GM23338 (cell line): ENCODE measurements around the gene OR5K2. TPM values are rescaled to one million over a fixed set of nuclear protein-coding genes. Genes with fewer than 3 reads are reported as not detected.

Source experiments
- ATAC-seq: fragments of 200-7000 bp; cut with Tn5 transposase; 3 replicates; pipeline ENCODE4 v1.9.1; 2020
- DNase-seq: peaks from one replicate; pipeline ENCODE4 v3.0.0-alpha.2; 2015; ENCODE audit warnings: low spot score
- H2AFZ ChIP-seq: fragments of 200-600 bp; sonication (generic); 2 replicates; pipeline ENCODE4 v1.8.0; 2016; ENCODE audit warnings: antibody characterized with exemption, mild to moderate bottlenecking, moderate library complexity
- H3F3A ChIP-seq: fragments of 200-600 bp; sonication (generic); replicated peaks from 2 replicates; pipeline ENCODE4 v1.8.0; 2017; ENCODE audit warnings: antibody characterized with exemption, mixed run types, low read depth
- H3K27ac ChIP-seq: fragments of 200-600 bp; sonication (generic); 2 replicates; pipeline ENCODE4 v1.6.1; 2016; ENCODE audit warnings: low read depth
- H3K27me3 ChIP-seq: fragments of 200-600 bp; sonication (generic); 2 replicates; pipeline ENCODE4 v1.8.0; 2016; ENCODE audit warnings: mild to moderate bottlenecking, mixed run types, moderate library complexity; ENCODE audit not compliant: insufficient read depth
- H3K36me3 ChIP-seq: fragments of 200-600 bp; sonication (generic); 2 replicates; pipeline ENCODE4 v1.8.0; 2016; ENCODE audit warnings: mild to moderate bottlenecking; ENCODE audit not compliant: insufficient read depth
- H3K4me1 ChIP-seq: fragments of 200-600 bp; sonication (generic); 2 replicates; pipeline ENCODE4 v1.8.0; 2016; ENCODE audit warnings: mild to moderate bottlenecking, moderate library complexity; ENCODE audit not compliant: insufficient read depth
- H3K4me2 ChIP-seq: fragments of 200-600 bp; sonication (generic); 2 replicates; pipeline ENCODE4 v1.7.1; 2017; ENCODE audit warnings: mixed run types
- H3K4me3 ChIP-seq: fragments of 200-600 bp; sonication (generic); 2 replicates; pipeline ENCODE4 v1.6.1; 2016; ENCODE audit warnings: mixed run types
- H3K79me2 ChIP-seq: fragments of 200-600 bp; sonication (generic); replicated peaks from 2 replicates; pipeline ENCODE4 v1.8.0; 2017; ENCODE audit warnings: mild to moderate bottlenecking; ENCODE audit not compliant: insufficient read depth
- H3K9me2 ChIP-seq: fragments of 200-600 bp; sonication (generic); 2 replicates; pipeline ENCODE4 v1.8.0; 2017; ENCODE audit not compliant: insufficient read depth
- H4K20me1 ChIP-seq: fragments of 200-600 bp; sonication (generic); replicated peaks from 2 replicates; pipeline ENCODE4 v1.8.0; 2017; ENCODE audit warnings: mild to moderate bottlenecking; ENCODE audit not compliant: insufficient read depth
- H3K27ac Mint-ChIP-seq: 2 replicates; pipeline ENCODE4 v1.8.0; 2020; ENCODE audit warnings: inconsistent platforms, mild to moderate bottlenecking, moderate library complexity, mixed read lengths
- H3K27me3 Mint-ChIP-seq: 3 replicates; pipeline ENCODE4 v1.8.0; 2022; ENCODE audit warnings: low read depth, mild to moderate bottlenecking, moderate library complexity, mixed read lengths, inconsistent platforms; ENCODE audit not compliant: insufficient read depth, poor library complexity
- H3K36me3 Mint-ChIP-seq: 3 replicates; pipeline ENCODE4 v1.8.0; 2021; ENCODE audit warnings: low read depth, mild to moderate bottlenecking, inconsistent platforms, moderate library complexity, mixed read lengths
- H3K4me1 Mint-ChIP-seq: 3 replicates; pipeline ENCODE4 v1.8.0; 2020; ENCODE audit warnings: mild to moderate bottlenecking, inconsistent platforms, mixed read lengths
- H3K4me3 Mint-ChIP-seq: 3 replicates; pipeline ENCODE4 v1.8.0; 2021; ENCODE audit warnings: moderate library complexity, mild to moderate bottlenecking, inconsistent platforms, mixed read lengths
- H3K9me3 Mint-ChIP-seq: 3 replicates; pipeline ENCODE4 v1.8.0; 2020; ENCODE audit warnings: moderate library complexity, mild to moderate bottlenecking, inconsistent platforms, mixed read lengths
- CREB1 ChIP-seq: fragments of 250-450 bp; sonication (Bioruptor Pico); IDR thresholded peaks from 2 replicates; pipeline ENCODE4 v1.5.0; 2020; ENCODE audit warnings: low read depth, mild to moderate bottlenecking, moderate library complexity
- EZH2 ChIP-seq: fragments of 200-600 bp; sonication (generic); IDR thresholded peaks from one replicate; pipeline ENCODE4 v1.8.0; 2017; ENCODE audit warnings: antibody characterized with exemption, mild to moderate bottlenecking, low read depth; ENCODE audit not compliant: unreplicated experiment
- EZH2phosphoT487 ChIP-seq: fragments of 200-600 bp; sonication (generic); IDR thresholded peaks from one replicate; pipeline ENCODE4 v1.8.1; 2018; ENCODE audit warnings: antibody characterized with exemption; ENCODE audit not compliant: unreplicated experiment
- JUNB ChIP-seq: IDR thresholded peaks from one replicate; pipeline ENCODE4 v1.6.1; 2016; ENCODE audit warnings: antibody characterized with exemption; ENCODE audit not compliant: unreplicated experiment
- NANOG ChIP-seq: IDR thresholded peaks from 2 replicates; pipeline ENCODE4 v1.6.1; 2016; ENCODE audit warnings: antibody characterized with exemption, borderline replicate concordance
- POLR2AphosphoS5 ChIP-seq: IDR thresholded peaks from 2 replicates; pipeline ENCODE4 v1.6.1; 2016; ENCODE audit warnings: antibody characterized with exemption, low read depth
- STAT1 ChIP-seq: IDR thresholded peaks from one replicate; pipeline ENCODE4 v1.6.1; 2016; ENCODE audit warnings: antibody characterized with exemption; ENCODE audit not compliant: unreplicated experiment
- ZNF331 ChIP-seq: fragments of 250-450 bp; sonication (Bioruptor Pico); IDR thresholded peaks from 2 replicates; pipeline ENCODE4 v1.5.0; 2020; ENCODE audit warnings: low read depth, mild to moderate bottlenecking, moderate library complexity
- polyA plus RNA-seq: library from polyadenylated mRNA; unstranded; fragments of >200 nt; fragmentation: Nextera tagmentation; extraction: Ambion mirVana; gene quantifications from 2 replicates; pipeline ENCODE4 v1.2.1, GENCODE V29; 2016
- total RNA-seq: library from RNA; depleted of rRNA; stranded (reverse); fragments of >200 nt; shearing (Covaris generic); gene quantifications from 2 replicates; pipeline ENCODE4 v1.2.3, GENCODE V29; 2014
- TF ChIP-seq, protein P1 (sequence below): fragments of 250-450 bp; sonication (Bioruptor Pico); IDR thresholded peaks from 2 replicates; pipeline ENCODE4 v1.5.0; 2020; ENCODE audit warnings: mild to moderate bottlenecking, moderate library complexity
- TF ChIP-seq, protein P2 (sequence below): IDR thresholded peaks from one replicate; pipeline ENCODE4 v1.6.1; 2018; ENCODE audit warnings: antibody characterized with exemption; ENCODE audit not compliant: unreplicated experiment
- TF ChIP-seq, protein P3 (sequence below): IDR thresholded peaks from 2 replicates; pipeline ENCODE4 v1.6.1; 2016; ENCODE audit warnings: antibody characterized with exemption

OR5K2 gene
- total and polyA plus RNA-seq, 2 experiments from 2014 or later, result not detected

DNA sequence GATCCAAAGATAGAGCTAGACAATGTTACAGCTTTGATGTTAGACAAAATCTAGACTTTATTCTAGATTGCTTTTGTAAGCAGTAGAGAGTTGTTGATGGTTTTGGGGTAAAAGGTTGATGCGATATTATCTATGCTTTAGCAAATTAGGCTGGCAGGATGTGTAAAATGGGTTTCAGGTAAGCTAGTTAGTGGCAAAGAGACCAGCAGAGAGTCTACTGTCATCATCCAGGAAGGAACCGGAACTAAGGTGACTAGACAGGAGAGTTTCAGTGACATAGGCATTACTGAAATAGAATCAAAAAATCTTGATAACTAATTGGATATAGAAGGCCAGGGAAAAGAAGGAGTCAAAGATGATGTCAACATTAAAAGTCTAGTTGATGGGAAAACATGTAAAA lies 11.1 kb downstream of the OR5K2 start:
- H3K27ac ChIP-seq, result no peak overlapping the region
- H3K9me2 ChIP-seq, result no peaks in the 10 kb centered on the region
- H3K27me3 Mint-ChIP-seq, result no peaks in the 10 kb centered on the region
- ATAC-seq (no peak), DNase-seq (no peak)
- H3K4me1 ChIP-seq, result no peaks in the 10 kb centered on the region; the same call in 1 of the 2 replicates
- no peak overlapping the region for H3K27ac Mint-ChIP-seq
- no peak overlapping the region for H3K4me2 ChIP-seq
- H3K79me2 ChIP-seq, result no peaks in the 10 kb centered on the region
- no peaks in the 10 kb centered on the region for H3K27me3 ChIP-seq
- no peak for TF ChIP-seq STAT1
- no peak for TF ChIP-seq ZNF331 (CRISPR knock-in tag)
- no peak for TF ChIP-seq EZH2
- TF ChIP-seq CREB1 (CRISPR knock-in tag), result no peak
- no peak for TF ChIP-seq POLR2AphosphoS5
- TF ChIP-seq, protein P1, sequence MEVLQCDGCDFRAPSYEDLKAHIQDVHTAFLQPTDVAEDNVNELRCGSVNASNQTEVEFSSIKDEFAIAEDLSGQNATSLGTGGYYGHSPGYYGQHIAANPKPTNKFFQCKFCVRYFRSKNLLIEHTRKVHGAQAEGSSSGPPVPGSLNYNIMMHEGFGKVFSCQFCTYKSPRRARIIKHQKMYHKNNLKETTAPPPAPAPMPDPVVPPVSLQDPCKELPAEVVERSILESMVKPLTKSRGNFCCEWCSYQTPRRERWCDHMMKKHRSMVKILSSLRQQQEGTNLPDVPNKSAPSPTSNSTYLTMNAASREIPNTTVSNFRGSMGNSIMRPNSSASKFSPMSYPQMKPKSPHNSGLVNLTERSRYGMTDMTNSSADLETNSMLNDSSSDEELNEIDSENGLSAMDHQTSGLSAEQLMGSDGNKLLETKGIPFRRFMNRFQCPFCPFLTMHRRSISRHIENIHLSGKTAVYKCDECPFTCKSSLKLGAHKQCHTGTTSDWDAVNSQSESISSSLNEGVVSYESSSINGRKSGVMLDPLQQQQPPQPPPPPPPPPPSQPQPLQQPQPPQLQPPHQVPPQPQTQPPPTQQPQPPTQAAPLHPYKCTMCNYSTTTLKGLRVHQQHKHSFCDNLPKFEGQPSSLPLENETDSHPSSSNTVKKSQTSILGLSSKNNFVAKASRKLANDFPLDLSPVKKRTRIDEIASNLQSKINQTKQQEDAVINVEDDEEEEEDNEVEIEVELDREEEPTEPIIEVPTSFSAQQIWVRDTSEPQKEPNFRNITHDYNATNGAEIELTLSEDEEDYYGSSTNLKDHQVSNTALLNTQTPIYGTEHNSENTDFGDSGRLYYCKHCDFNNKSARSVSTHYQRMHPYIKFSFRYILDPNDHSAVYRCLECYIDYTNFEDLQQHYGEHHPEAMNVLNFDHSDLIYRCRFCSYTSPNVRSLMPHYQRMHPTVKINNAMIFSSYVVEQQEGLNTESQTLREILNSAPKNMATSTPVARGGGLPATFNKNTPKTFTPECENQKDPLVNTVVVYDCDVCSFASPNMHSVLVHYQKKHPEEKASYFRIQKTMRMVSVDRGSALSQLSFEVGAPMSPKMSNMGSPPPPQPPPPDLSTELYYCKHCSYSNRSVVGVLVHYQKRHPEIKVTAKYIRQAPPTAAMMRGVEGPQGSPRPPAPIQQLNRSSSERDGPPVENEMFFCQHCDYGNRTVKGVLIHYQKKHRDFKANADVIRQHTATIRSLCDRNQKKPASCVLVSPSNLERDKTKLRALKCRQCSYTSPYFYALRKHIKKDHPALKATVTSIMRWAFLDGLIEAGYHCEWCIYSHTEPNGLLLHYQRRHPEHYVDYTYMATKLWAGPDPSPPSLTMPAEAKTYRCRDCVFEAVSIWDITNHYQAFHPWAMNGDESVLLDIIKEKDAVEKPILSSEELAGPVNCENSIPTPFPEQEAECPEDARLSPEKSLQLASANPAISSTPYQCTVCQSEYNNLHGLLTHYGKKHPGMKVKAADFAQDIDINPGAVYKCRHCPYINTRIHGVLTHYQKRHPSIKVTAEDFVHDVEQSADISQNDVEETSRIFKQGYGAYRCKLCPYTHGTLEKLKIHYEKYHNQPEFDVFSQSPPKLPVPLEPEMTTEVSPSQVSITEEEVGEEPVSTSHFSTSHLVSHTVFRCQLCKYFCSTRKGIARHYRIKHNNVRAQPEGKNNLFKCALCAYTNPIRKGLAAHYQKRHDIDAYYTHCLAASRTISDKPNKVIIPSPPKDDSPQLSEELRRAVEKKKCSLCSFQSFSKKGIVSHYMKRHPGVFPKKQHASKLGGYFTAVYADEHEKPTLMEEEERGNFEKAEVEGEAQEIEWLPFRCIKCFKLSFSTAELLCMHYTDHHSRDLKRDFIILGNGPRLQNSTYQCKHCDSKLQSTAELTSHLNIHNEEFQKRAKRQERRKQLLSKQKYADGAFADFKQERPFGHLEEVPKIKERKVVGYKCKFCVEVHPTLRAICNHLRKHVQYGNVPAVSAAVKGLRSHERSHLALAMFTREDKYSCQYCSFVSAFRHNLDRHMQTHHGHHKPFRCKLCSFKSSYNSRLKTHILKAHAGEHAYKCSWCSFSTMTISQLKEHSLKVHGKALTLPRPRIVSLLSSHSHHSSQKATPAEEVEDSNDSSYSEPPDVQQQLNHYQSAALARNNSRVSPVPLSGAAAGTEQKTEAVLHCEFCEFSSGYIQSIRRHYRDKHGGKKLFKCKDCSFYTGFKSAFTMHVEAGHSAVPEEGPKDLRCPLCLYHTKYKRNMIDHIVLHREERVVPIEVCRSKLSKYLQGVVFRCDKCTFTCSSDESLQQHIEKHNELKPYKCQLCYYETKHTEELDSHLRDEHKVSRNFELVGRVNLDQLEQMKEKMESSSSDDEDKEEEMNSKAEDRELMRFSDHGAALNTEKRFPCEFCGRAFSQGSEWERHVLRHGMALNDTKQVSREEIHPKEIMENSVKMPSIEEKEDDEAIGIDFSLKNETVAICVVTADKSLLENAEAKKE (CRISPR knock-in tag), result no peak
- no peak for TF ChIP-seq NANOG
- TF ChIP-seq, protein P2, sequence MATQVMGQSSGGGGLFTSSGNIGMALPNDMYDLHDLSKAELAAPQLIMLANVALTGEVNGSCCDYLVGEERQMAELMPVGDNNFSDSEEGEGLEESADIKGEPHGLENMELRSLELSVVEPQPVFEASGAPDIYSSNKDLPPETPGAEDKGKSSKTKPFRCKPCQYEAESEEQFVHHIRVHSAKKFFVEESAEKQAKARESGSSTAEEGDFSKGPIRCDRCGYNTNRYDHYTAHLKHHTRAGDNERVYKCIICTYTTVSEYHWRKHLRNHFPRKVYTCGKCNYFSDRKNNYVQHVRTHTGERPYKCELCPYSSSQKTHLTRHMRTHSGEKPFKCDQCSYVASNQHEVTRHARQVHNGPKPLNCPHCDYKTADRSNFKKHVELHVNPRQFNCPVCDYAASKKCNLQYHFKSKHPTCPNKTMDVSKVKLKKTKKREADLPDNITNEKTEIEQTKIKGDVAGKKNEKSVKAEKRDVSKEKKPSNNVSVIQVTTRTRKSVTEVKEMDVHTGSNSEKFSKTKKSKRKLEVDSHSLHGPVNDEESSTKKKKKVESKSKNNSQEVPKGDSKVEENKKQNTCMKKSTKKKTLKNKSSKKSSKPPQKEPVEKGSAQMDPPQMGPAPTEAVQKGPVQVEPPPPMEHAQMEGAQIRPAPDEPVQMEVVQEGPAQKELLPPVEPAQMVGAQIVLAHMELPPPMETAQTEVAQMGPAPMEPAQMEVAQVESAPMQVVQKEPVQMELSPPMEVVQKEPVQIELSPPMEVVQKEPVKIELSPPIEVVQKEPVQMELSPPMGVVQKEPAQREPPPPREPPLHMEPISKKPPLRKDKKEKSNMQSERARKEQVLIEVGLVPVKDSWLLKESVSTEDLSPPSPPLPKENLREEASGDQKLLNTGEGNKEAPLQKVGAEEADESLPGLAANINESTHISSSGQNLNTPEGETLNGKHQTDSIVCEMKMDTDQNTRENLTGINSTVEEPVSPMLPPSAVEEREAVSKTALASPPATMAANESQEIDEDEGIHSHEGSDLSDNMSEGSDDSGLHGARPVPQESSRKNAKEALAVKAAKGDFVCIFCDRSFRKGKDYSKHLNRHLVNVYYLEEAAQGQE, result no peak
- no peak for TF ChIP-seq EZH2phosphoT487
- TF ChIP-seq, protein P3, sequence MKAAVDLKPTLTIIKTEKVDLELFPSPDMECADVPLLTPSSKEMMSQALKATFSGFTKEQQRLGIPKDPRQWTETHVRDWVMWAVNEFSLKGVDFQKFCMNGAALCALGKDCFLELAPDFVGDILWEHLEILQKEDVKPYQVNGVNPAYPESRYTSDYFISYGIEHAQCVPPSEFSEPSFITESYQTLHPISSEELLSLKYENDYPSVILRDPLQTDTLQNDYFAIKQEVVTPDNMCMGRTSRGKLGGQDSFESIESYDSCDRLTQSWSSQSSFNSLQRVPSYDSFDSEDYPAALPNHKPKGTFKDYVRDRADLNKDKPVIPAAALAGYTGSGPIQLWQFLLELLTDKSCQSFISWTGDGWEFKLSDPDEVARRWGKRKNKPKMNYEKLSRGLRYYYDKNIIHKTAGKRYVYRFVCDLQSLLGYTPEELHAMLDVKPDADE, result no peak
- no peak for TF ChIP-seq JUNB
- no peaks in the 10 kb centered on the region for H3K36me3 ChIP-seq
- H3K4me3 ChIP-seq, result no peak overlapping the region
- H3K9me3 Mint-ChIP-seq, result no peaks in the 10 kb centered on the region; the same call in 2 of the 3 replicates
- no peaks in the 10 kb centered on the region for H3F3A ChIP-seq
- 0 out of 2 replicates have a peak, but pooled peaks cover 5% of the 10 kb centered on the region for H4K20me1 ChIP-seq
- H3K4me1 Mint-ChIP-seq, result peaks cover 3% of the 10 kb centered on the region; the same call in 1 of the 3 replicates
- H3K4me3 Mint-ChIP-seq, result no peak overlapping the region
- no peak overlapping the region for H2AFZ ChIP-seq
- H3K36me3 Mint-ChIP-seq, result no peaks in the 10 kb centered on the region
